T47D (cell line): ENCODE data around the gene GFPT2.

Experiments used
- DNase-seq, 2 experiments: peaks; one replicate each; pipeline versions ENCODE4 v3.0.0 to v3.0.0-alpha.2; 2011 to 2012; ENCODE audit warnings: low read depth in 1 of 2, low spot score in 1 of 2
- JUND ChIP-seq: IDR thresholded peaks from 2 replicates; pipeline ENCODE4 v1.6.1; 2012; ENCODE audit warnings: low read depth
- in situ Hi-C: cut with HindIII; loops from 2 replicates; pipeline ENCODE4 v1.10.0; 2016; ENCODE audit warnings: low sequenced_read_pairs, low pct_unique_long_range_greater_than_20kb

GFPT2 gene

GRCh38 chr5:180375291-180375690, 22.2 kb upstream of the GFPT2 start:
- no peak for TF ChIP-seq JUND
- DNase-seq: no peak
- in situ Hi-C loops: no loop called here

GRCh38 chr5:180373870-180374269, 20.7 kb upstream of the GFPT2 start:
- no peak for TF ChIP-seq JUND
- DNase-seq: no peak
- in situ Hi-C loops: no loop called here

GRCh38 chr5:180373454-180373853, 20.3 kb upstream of the GFPT2 start:
- no peak for TF ChIP-seq JUND
- in situ Hi-C loops: no loop called here
- DNase-seq: no peak

- no peak for TF ChIP-seq JUND
- DNase-seq: no peak
- in situ Hi-C loops: no loop called here
Observed at GRCh38 chr5:180371949-180372348, 18.8 kb upstream of the GFPT2 start.

- no peak for DNase-seq
- in situ Hi-C loops: no loop called here
- no peak for TF ChIP-seq JUND
Observed at GRCh38 chr5:180370861-180371641, 17.9 kb upstream of the GFPT2 start.

GRCh38 chr5:180367991-180368390, 14.9 kb upstream of the GFPT2 start:
- TF ChIP-seq JUND: no peak
- DNase-seq: no peak
- in situ Hi-C loops: no loop called here

GRCh38 chr5:180367300-180367699, 14.2 kb upstream of the GFPT2 start:
- no peak for TF ChIP-seq JUND
- DNase-seq: no peak
- in situ Hi-C loops: no loop called here

- DNase-seq: no peak
- in situ Hi-C loops: no loop called here
- no peak for TF ChIP-seq JUND
Observed at GRCh38 chr5:180366326-180366725, 13.2 kb upstream of the GFPT2 start.

- in situ Hi-C loops: no loop called here
- no peak for TF ChIP-seq JUND
- no peak for DNase-seq
Observed at GRCh38 chr5:180365829-180366228, 12.7 kb upstream of the GFPT2 start.

- DNase-seq: no peak
- in situ Hi-C loops: no loop called here
- TF ChIP-seq JUND: no peak
Observed at GRCh38 chr5:180364306-180364856, 11.2 kb upstream of the GFPT2 start.

- in situ Hi-C loops: no loop called here
- no peak for DNase-seq
- no peak for TF ChIP-seq JUND
Observed at GRCh38 chr5:180360078-180360957, 7.2 kb upstream of the GFPT2 start.

GRCh38 chr5:180358694-180359093, 5.6 kb upstream of the GFPT2 start:
- in situ Hi-C loops: no loop called here
- DNase-seq: no peak

GRCh38 chr5:180358179-180358578, 5.0 kb upstream of the GFPT2 start:
- in situ Hi-C loops: no loop called here
- DNase-seq: no peak
- no peak for TF ChIP-seq JUND

More at GRCh38 chr5:180358694-180359093, 5.6 kb upstream of the GFPT2 start:
- no peak for TF ChIP-seq JUND
